GM23248 (cell line): ENCODE data around the gene ZNF383. TPM values are rescaled to one million over a fixed set of nuclear protein-coding genes. Genes with fewer than 3 reads are reported as not detected.
"Not testable (repeated sequence)": the region's sequence is repeated elsewhere in the genome, so short reads cannot be mapped to it uniquely, and the experiment has no call there.

ENCODE experiments used
- DNase-seq: peaks from one replicate; pipeline ENCODE4 v3.0.0-alpha.2; 2015
- H2AFZ ChIP-seq: fragments of 200-600 bp; sonication (generic); 2 replicates; pipeline ENCODE4 v1.6.1; 2016; ENCODE audit warnings: antibody characterized with exemption
- H3F3A ChIP-seq: fragments of 200-600 bp; sonication (generic); 2 replicates; pipeline ENCODE4 v1.6.1; 2016; ENCODE audit warnings: mild to moderate bottlenecking, antibody characterized with exemption, mixed run types; ENCODE audit not compliant: insufficient read depth
- H3K27ac ChIP-seq: fragments of 200-600 bp; sonication (generic); 2 replicates; pipeline ENCODE4 v1.5.1; 2016; ENCODE audit warnings: mild to moderate bottlenecking
- H3K27me3 ChIP-seq: fragments of 200-600 bp; sonication (generic); replicated peaks from 2 replicates; pipeline ENCODE4 v1.6.1; 2016; ENCODE audit warnings: mild to moderate bottlenecking; ENCODE audit not compliant: insufficient read depth
- H3K36me3 ChIP-seq: fragments of 200-600 bp; sonication (generic); 2 replicates; pipeline ENCODE4 v1.6.1; 2016; ENCODE audit warnings: low read depth, mild to moderate bottlenecking
- H3K4me1 ChIP-seq: fragments of 200-600 bp; sonication (generic); 2 replicates; pipeline ENCODE4 v1.6.1; 2016; ENCODE audit warnings: mild to moderate bottlenecking; ENCODE audit not compliant: insufficient read depth
- H3K4me2 ChIP-seq: fragments of 200-600 bp; sonication (generic); one replicate; pipeline ENCODE4 v1.6.1; 2016; ENCODE audit warnings: mild to moderate bottlenecking; ENCODE audit not compliant: unreplicated experiment
- H3K4me3 ChIP-seq: fragments of 200-600 bp; sonication (generic); 2 replicates; pipeline ENCODE4 v1.5.1; 2016; ENCODE audit warnings: mild to moderate bottlenecking
- H3K79me2 ChIP-seq: fragments of 200-600 bp; sonication (generic); 2 replicates; pipeline ENCODE4 v1.6.1; 2016; ENCODE audit warnings: mild to moderate bottlenecking; ENCODE audit not compliant: insufficient read depth
- H3K9ac ChIP-seq: fragments of 200-600 bp; sonication (generic); 2 replicates; pipeline ENCODE4 v1.6.1; 2016; ENCODE audit warnings: mild to moderate bottlenecking
- H3K9me2 ChIP-seq: fragments of 200-600 bp; sonication (generic); 2 replicates; pipeline ENCODE4 v1.6.1; 2016; ENCODE audit warnings: mixed run types, mild to moderate bottlenecking, moderate library complexity; ENCODE audit not compliant: insufficient read depth
- H3K9me3 ChIP-seq: fragments of 200-600 bp; sonication (generic); one replicate; pipeline ENCODE4 v1.6.1; 2017; ENCODE audit warnings: low read depth
- H4K20me1 ChIP-seq: fragments of 200-600 bp; sonication (generic); 2 replicates; pipeline ENCODE4 v1.6.0; 2016; ENCODE audit not compliant: insufficient read depth
- EZH2 ChIP-seq: fragments of 200-600 bp; sonication (generic); IDR thresholded peaks from 2 replicates; pipeline ENCODE4 v1.6.1; 2018; ENCODE audit warnings: antibody characterized with exemption, mild to moderate bottlenecking; ENCODE audit not compliant: insufficient read depth, poor library complexity, severe bottlenecking
- EZH2phosphoT487 ChIP-seq: fragments of 200-600 bp; sonication (generic); IDR thresholded peaks from 2 replicates; pipeline ENCODE4 v1.6.1; 2018; ENCODE audit warnings: antibody characterized with exemption, moderate library complexity, mild to moderate bottlenecking, low read depth; ENCODE audit not compliant: insufficient read depth
- WGBS, 2 experiments: methylation state at CpG; one replicate each; pipeline ENCODE4 v1.1.6; 2015 to 2017; ENCODE audit warnings: low lambda C conversion rate in 2 of 2, low coverage in 1 of 2; ENCODE audit errors: missing lambda C conversion rate in 2 of 2; 5-methylcytosine and 5-hydroxymethylcytosine counted together
- in situ Hi-C: fragments of 300-500 bp; cut with MboI; formaldehyde crosslinking; loops from 2 replicates; pipeline ENCODE4 v1.15.0; 2020
- polyA plus RNA-seq: library from polyadenylated mRNA; unstranded; fragments of >200 nt; fragmentation: Nextera tagmentation; extraction: Ambion mirVana; gene quantifications from 2 replicates; pipeline ENCODE4 v1.2.1, GENCODE V29; 2016
- total RNA-seq: library from RNA; depleted of rRNA; stranded (reverse); fragments of >200 nt; shearing (Covaris generic); gene quantifications from 2 replicates; pipeline ENCODE4 v1.2.3, GENCODE V29; 2014

Gene ZNF383
- total and polyA plus RNA-seq, 2 experiments from 2014 or later: 3.3 to 5.5 TPM

- H4K20me1 ChIP-seq: no peaks in the 10 kb centered on the region
- no peaks in the 10 kb centered on the region for H3K4me1 ChIP-seq
- H3K4me3 ChIP-seq: no peak overlapping the region
- H3K9me2 ChIP-seq: no peaks in the 10 kb centered on the region
- H3K9ac ChIP-seq: no peak overlapping the region
- no peak for DNase-seq
- H3K4me2 ChIP-seq: no peak overlapping the region
- H2AFZ ChIP-seq: no peak overlapping the region
- H3K27me3 ChIP-seq: no peaks in the 10 kb centered on the region
- no peaks in the 10 kb centered on the region for H3K9me3 ChIP-seq
- H3K36me3 ChIP-seq: peaks cover 49% of the 10 kb centered on the region
- H3F3A ChIP-seq: no peaks in the 10 kb centered on the region
- in situ Hi-C loops: no loop called here
- WGBS, 2 experiments: 96 to 100% methylated on average over 2 of the region's 2 CpGs
- H3K27ac ChIP-seq: no peak overlapping the region
- H3K79me2 ChIP-seq: peaks cover 35% of the 10 kb centered on the region
- TF ChIP-seq EZH2 (no peak), EZH2phosphoT487 (no peak)
Measured at GRCh38 chr19:37226248-37226647, 8.2 kb downstream of the ZNF383 start.

GRCh38 chr19:37227996-37228395 lies 10.0 kb downstream of the ZNF383 start:
- TF ChIP-seq EZH2 (no peak), EZH2phosphoT487 (no peak)
- no peak overlapping the region for H3K4me3 ChIP-seq
- 65 to 67% methylated on average over 12 of the region's 12 CpGs for WGBS, 2 experiments
- no peak overlapping the region for H2AFZ ChIP-seq
- no peaks in the 10 kb centered on the region for H4K20me1 ChIP-seq
- no peak overlapping the region for H3K4me2 ChIP-seq
- H3K36me3 ChIP-seq: peaks cover 59% of the 10 kb centered on the region
- no peaks in the 10 kb centered on the region for H3F3A ChIP-seq
- no peaks in the 10 kb centered on the region for H3K27me3 ChIP-seq
- H3K4me1 ChIP-seq: no peaks in the 10 kb centered on the region
- no peaks in the 10 kb centered on the region for H3K9me3 ChIP-seq
- H3K9ac ChIP-seq: no peak overlapping the region
- H3K27ac ChIP-seq: no peak overlapping the region
- in situ Hi-C loops: no loop called here
- DNase-seq: peak; percentile 28
- H3K9me2 ChIP-seq: no peaks in the 10 kb centered on the region
- H3K79me2 ChIP-seq: peaks cover 18% of the 10 kb centered on the region

GRCh38 chr19:37243206-37243632 lies 25.2 kb downstream of the ZNF383 start:
- Histone ChIP-seq H3K9me2 (no peaks in the 10 kb centered on the region), H3K4me3 (peak overlapping the region; percentile 8; the same call in 1 of the 2 replicates), H2AFZ (no peak overlapping the region), H3K4me2 (no peak overlapping the region), H4K20me1 (no peaks in the 10 kb centered on the region), H3K9ac (no peak overlapping the region), H3K36me3 (peaks cover 72% of the 10 kb centered on the region), H3K27me3 (no peaks in the 10 kb centered on the region), H3K9me3 (peaks cover 14% of the 10 kb centered on the region), H3F3A (peaks cover 12% of the 10 kb centered on the region), H3K4me1 (no peaks in the 10 kb centered on the region), H3K27ac (no peak overlapping the region), H3K79me2 (no peaks in the 10 kb centered on the region)
- WGBS, 2 experiments: 95 to 98% methylated on average over 4 of the region's 4 CpGs
- no peak for DNase-seq
- TF ChIP-seq EZH2phosphoT487 (no peak), EZH2 (no peak)
- in situ Hi-C loops: no loop called here

- peak overlapping the region; percentile 83 for H3K9ac ChIP-seq
- H3K4me2 ChIP-seq: peak overlapping the region; percentile 91
- H3K36me3 ChIP-seq: peaks cover 3% of the 10 kb centered on the region
- 0 out of 2 replicates have a peak, but pooled peaks cover 5% of the 10 kb centered on the region for H3F3A ChIP-seq
- TF ChIP-seq EZH2 (no peak), EZH2phosphoT487 (no peak)
- no peaks in the 10 kb centered on the region; the same call in 1 of the 2 replicates for H3K4me1 ChIP-seq
- WGBS, 2 experiments: 1 to 5% methylated on average over 37 to 39 of the region's 39 CpGs
- in situ Hi-C loops: no loop called here
- H3K9me2 ChIP-seq: no peaks in the 10 kb centered on the region
- H4K20me1 ChIP-seq: no peaks in the 10 kb centered on the region
- peak; percentile 98 for DNase-seq
- peak overlapping the region; percentile 32 for H3K27ac ChIP-seq
- H3K9me3 ChIP-seq: no peaks in the 10 kb centered on the region
- H3K4me3 ChIP-seq: peak overlapping the region; percentile 88
- peak overlapping the region; percentile 93 for H2AFZ ChIP-seq
- H3K79me2 ChIP-seq: peaks cover 21% of the 10 kb centered on the region
- H3K27me3 ChIP-seq: no peaks in the 10 kb centered on the region
Measured at GRCh38 chr19:37251308-37252229, 33.6 kb downstream of the ZNF383 start.

- H3K4me3 ChIP-seq, H3K4me1 ChIP-seq, H3K27ac ChIP-seq, H3F3A ChIP-seq, H2AFZ ChIP-seq, H3K27me3 ChIP-seq, H3K36me3 ChIP-seq, H3K79me2 ChIP-seq, H3K9me3 ChIP-seq, DNase-seq, H3K9me2 ChIP-seq, H4K20me1 ChIP-seq, H3K4me2 ChIP-seq, H3K9ac ChIP-seq, in situ Hi-C loops: not testable (repeated sequence)
- 71 to 75% methylated on average over 1 of the region's 1 CpG for WGBS, 2 experiments
Measured at GRCh38 chr19:37263028-37263427, 45.0 kb downstream of the ZNF383 start.

- H3F3A ChIP-seq, in situ Hi-C loops, H3K27me3 ChIP-seq, H3K27ac ChIP-seq, H2AFZ ChIP-seq, H3K9me3 ChIP-seq, DNase-seq, H4K20me1 ChIP-seq, H3K36me3 ChIP-seq, H3K4me3 ChIP-seq, H3K9me2 ChIP-seq, H3K79me2 ChIP-seq, H3K4me1 ChIP-seq, H3K4me2 ChIP-seq, H3K9ac ChIP-seq: not testable (repeated sequence)
- WGBS, 2 experiments: 95 to 96% methylated on average over 9 to 10 of the region's 12 CpGs
Measured at GRCh38 chr19:37267005-37267404, 49.0 kb downstream of the ZNF383 start.
